SK-N-SH treated with all-trans-retinoic acid at 6 μM for 48 hours (cell line): Measurements from ENCODE around the gene HOXC4.
A peak's percentile ranks its signal among the peaks of the same experiment; 100 is the strongest.

ENCODE experiments used
- ATAC-seq: fragments of 200-7000 bp; cut with Tn5 transposase; 3 replicates; pipeline ENCODE4 v1.9.1; 2020; ENCODE audit warnings: mild to moderate bottlenecking, moderate library complexity
- ARNTL ChIP-seq: fragments of 450-650 bp; formaldehyde crosslinking; IDR thresholded peaks from 2 replicates; pipeline ENCODE4 v1.5.0; 2020; ENCODE audit warnings: low read depth, mild to moderate bottlenecking, moderate library complexity, borderline replicate concordance
- BACH2 ChIP-seq: fragments of 250-450 bp; sonication (Bioruptor Pico); IDR thresholded peaks from 2 replicates; pipeline ENCODE4 v1.9.0; 2021; ENCODE audit warnings: mild to moderate bottlenecking, borderline replicate concordance
- CSDC2 ChIP-seq: fragments of 250-450 bp; sonication (Bioruptor Pico); IDR thresholded peaks from 2 replicates; pipeline ENCODE4 v1.5.0; 2020; ENCODE audit warnings: mild to moderate bottlenecking, moderate library complexity
- ESRRG ChIP-seq: fragments of 250-450 bp; sonication (Bioruptor Pico); IDR thresholded peaks from 2 replicates; pipeline ENCODE4 v1.6.1; 2021; ENCODE audit warnings: mild to moderate bottlenecking
- ISL1 ChIP-seq: fragments of 250-450 bp; sonication (Bioruptor Pico); IDR thresholded peaks from 2 replicates; pipeline ENCODE4 v2.1.2; 2022; ENCODE audit warnings: mild to moderate bottlenecking, moderate library complexity
- OSR1 ChIP-seq: fragments of 250-450 bp; sonication (Bioruptor Pico); IDR thresholded peaks from 2 replicates; pipeline ENCODE4 v1.8.0; 2022; ENCODE audit warnings: moderate library complexity, mild to moderate bottlenecking, inconsistent platforms
- PATZ1 ChIP-seq: fragments of 250-450 bp; sonication (Bioruptor Pico); IDR thresholded peaks from 2 replicates; pipeline ENCODE4 v1.8.0; 2020; ENCODE audit warnings: mild to moderate bottlenecking, moderate library complexity, borderline replicate concordance
- PPARA ChIP-seq: fragments of 250-450 bp; sonication (Bioruptor Pico); IDR thresholded peaks from 2 replicates; pipeline ENCODE4 v1.5.0; 2020; ENCODE audit warnings: mild to moderate bottlenecking, borderline replicate concordance
- RARB ChIP-seq: fragments of 250-450 bp; sonication (Bioruptor Pico); IDR thresholded peaks from 2 replicates; pipeline ENCODE4 v1.8.0; 2021; ENCODE audit warnings: mild to moderate bottlenecking, moderate library complexity
- TCF4 ChIP-seq: fragments of 250-450 bp; sonication (Bioruptor Pico); IDR thresholded peaks from 2 replicates; pipeline ENCODE4 v1.8.0; 2021; ENCODE audit warnings: mild to moderate bottlenecking, moderate library complexity, borderline replicate concordance
- TOX ChIP-seq: fragments of 250-450 bp; sonication (Bioruptor Pico); IDR thresholded peaks from 2 replicates; pipeline ENCODE4 v1.8.0; 2021; ENCODE audit warnings: mild to moderate bottlenecking, moderate library complexity, borderline replicate concordance
- ZC3H10 ChIP-seq: fragments of 250-450 bp; sonication (Bioruptor Pico); IDR thresholded peaks from 2 replicates; pipeline ENCODE4 v1.5.1; 2021; ENCODE audit warnings: mild to moderate bottlenecking, moderate library complexity
- ZFP3 ChIP-seq: fragments of 250-450 bp; sonication (Bioruptor Pico); IDR thresholded peaks from 2 replicates; pipeline ENCODE4 v1.5.0; 2020; ENCODE audit warnings: mild to moderate bottlenecking, moderate library complexity
- ZFP30 ChIP-seq: fragments of 450-650 bp; formaldehyde crosslinking; IDR thresholded peaks from 2 replicates; pipeline ENCODE4 v1.5.0; 2022; ENCODE audit warnings: mild to moderate bottlenecking, moderate library complexity
- ZNF565 ChIP-seq: fragments of 450-650 bp; formaldehyde crosslinking; conservative IDR thresholded peaks from 2 replicates; pipeline ENCODE4 v1.5.0; 2020; ENCODE audit warnings: low read depth, mild to moderate bottlenecking, moderate library complexity
- ZNF70 ChIP-seq: fragments of 450-650 bp; formaldehyde crosslinking; IDR thresholded peaks from 2 replicates; pipeline ENCODE4 v1.5.0; 2020; ENCODE audit warnings: mild to moderate bottlenecking, moderate library complexity
- ZNF8 ChIP-seq: fragments of 450-650 bp; formaldehyde crosslinking; IDR thresholded peaks from 2 replicates; pipeline ENCODE4 v1.5.0; 2020; ENCODE audit warnings: mild to moderate bottlenecking, moderate library complexity
- TF ChIP-seq, protein P1 (sequence below): fragments of 250-450 bp; sonication (Bioruptor Pico); IDR thresholded peaks from 2 replicates; pipeline ENCODE4 v1.5.1; 2020; ENCODE audit warnings: low read depth, mild to moderate bottlenecking, moderate library complexity
- TF ChIP-seq, protein P2 (sequence below): fragments of 250-450 bp; sonication (Bioruptor Pico); IDR thresholded peaks from 2 replicates; pipeline ENCODE4 v1.5.0; 2020; ENCODE audit warnings: mild to moderate bottlenecking, moderate library complexity
- TF ChIP-seq, protein P3 (sequence below): fragments of 250-450 bp; sonication (Bioruptor Pico); IDR thresholded peaks from 2 replicates; pipeline ENCODE4 v1.5.1; 2021; ENCODE audit warnings: mild to moderate bottlenecking, moderate library complexity

The HOXC4 gene

DNA sequence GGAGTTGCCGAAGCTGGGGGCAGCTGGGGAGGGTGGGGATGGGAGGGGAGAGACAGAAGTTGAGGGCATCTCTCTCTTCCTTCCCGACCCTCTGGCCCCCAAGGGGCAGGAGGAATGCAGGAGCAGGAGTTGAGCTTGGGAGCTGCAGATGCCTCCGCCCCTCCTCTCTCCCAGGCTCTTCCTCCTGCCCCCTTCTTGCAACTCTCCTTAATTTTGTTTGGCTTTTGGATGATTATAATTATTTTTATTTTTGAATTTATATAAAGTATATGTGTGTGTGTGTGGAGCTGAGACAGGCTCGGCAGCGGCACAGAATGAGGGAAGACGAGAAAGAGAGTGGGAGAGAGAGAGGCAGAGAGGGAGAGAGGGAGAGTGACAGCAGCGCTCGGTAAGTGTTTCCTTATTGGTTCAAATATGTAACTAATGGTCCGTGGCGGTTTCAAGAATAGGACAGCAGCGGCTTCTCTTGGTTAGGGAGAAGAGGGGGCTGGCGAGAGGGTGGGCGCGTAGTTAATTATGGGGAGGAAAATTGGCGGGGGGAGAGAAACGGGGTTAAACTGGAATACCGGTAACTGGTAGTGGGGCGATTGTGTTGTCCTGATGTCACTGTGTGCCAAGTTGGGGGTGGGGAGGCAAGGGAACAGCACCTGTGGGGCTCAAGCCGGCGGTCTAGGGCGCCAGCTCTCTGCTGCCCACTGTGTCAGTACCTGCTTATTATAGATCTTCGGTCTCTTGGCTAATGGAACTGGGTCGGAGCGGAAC is 36.4 kb upstream of the HOXC4 start:
- peak; percentile 66 for ATAC-seq
- TF ChIP-seq OSR1 (CRISPR knock-in tag), result no peak
- no peak for TF ChIP-seq ZNF70
- TF ChIP-seq TCF4 (CRISPR knock-in tag), result no peak
- no peak for TF ChIP-seq ISL1 (CRISPR knock-in tag)
- TF ChIP-seq BACH2, result no peak
- no peak for TF ChIP-seq ZNF565

- no peak for TF ChIP-seq BACH2
- peak; percentile 58; the same call in 1 of the 2 replicates for TF ChIP-seq PATZ1
- TF ChIP-seq, protein P1, sequence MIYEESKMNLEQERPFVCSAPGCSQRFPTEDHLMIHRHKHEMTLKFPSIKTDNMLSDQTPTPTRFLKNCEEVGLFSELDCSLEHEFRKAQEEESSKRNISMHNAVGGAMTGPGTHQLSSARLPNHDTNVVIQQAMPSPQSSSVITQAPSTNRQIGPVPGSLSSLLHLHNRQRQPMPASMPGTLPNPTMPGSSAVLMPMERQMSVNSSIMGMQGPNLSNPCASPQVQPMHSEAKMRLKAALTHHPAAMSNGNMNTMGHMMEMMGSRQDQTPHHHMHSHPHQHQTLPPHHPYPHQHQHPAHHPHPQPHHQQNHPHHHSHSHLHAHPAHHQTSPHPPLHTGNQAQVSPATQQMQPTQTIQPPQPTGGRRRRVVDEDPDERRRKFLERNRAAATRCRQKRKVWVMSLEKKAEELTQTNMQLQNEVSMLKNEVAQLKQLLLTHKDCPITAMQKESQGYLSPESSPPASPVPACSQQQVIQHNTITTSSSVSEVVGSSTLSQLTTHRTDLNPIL (CRISPR knock-in tag), result no peak
- TF ChIP-seq ESRRG (CRISPR knock-in tag), result no peak
- TF ChIP-seq ZC3H10 (CRISPR knock-in tag), result no peak
- no peak for TF ChIP-seq PPARA (CRISPR knock-in tag)
- TF ChIP-seq RARB, result no peak
- TF ChIP-seq, protein P2, sequence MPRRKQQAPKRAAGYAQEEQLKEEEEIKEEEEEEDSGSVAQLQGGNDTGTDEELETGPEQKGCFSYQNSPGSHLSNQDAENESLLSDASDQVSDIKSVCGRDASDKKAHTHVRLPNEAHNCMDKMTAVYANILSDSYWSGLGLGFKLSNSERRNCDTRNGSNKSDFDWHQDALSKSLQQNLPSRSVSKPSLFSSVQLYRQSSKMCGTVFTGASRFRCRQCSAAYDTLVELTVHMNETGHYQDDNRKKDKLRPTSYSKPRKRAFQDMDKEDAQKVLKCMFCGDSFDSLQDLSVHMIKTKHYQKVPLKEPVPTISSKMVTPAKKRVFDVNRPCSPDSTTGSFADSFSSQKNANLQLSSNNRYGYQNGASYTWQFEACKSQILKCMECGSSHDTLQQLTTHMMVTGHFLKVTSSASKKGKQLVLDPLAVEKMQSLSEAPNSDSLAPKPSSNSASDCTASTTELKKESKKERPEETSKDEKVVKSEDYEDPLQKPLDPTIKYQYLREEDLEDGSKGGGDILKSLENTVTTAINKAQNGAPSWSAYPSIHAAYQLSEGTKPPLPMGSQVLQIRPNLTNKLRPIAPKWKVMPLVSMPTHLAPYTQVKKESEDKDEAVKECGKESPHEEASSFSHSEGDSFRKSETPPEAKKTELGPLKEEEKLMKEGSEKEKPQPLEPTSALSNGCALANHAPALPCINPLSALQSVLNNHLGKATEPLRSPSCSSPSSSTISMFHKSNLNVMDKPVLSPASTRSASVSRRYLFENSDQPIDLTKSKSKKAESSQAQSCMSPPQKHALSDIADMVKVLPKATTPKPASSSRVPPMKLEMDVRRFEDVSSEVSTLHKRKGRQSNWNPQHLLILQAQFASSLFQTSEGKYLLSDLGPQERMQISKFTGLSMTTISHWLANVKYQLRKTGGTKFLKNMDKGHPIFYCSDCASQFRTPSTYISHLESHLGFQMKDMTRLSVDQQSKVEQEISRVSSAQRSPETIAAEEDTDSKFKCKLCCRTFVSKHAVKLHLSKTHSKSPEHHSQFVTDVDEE (CRISPR knock-in tag), result no peak
- TF ChIP-seq, protein P3, sequence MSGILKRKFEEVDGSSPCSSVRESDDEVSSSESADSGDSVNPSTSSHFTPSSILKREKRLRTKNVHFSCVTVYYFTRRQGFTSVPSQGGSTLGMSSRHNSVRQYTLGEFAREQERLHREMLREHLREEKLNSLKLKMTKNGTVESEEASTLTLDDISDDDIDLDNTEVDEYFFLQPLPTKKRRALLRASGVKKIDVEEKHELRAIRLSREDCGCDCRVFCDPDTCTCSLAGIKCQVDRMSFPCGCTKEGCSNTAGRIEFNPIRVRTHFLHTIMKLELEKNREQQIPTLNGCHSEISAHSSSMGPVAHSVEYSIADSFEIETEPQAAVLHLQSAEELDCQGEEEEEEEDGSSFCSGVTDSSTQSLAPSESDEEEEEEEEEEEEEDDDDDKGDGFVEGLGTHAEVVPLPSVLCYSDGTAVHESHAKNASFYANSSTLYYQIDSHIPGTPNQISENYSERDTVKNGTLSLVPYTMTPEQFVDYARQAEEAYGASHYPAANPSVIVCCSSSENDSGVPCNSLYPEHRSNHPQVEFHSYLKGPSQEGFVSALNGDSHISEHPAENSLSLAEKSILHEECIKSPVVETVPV (CRISPR knock-in tag), result 0 out of 2 replicates have a peak, but pooled peaks have one; percentile 9
- TF ChIP-seq ZNF70, result no peak; the same call in 1 of the 2 replicates
- TF ChIP-seq ARNTL, result no peak
- no peak for TF ChIP-seq CSDC2
- TF ChIP-seq TCF4 (CRISPR knock-in tag), result no peak
- no peak for TF ChIP-seq ZFP30 (CRISPR knock-in tag)
- no peak for TF ChIP-seq ZFP3 (CRISPR knock-in tag)
- 0 out of 2 replicates have a peak, but pooled peaks have one; percentile 18 for TF ChIP-seq ZNF8
- peak; percentile 85 for ATAC-seq
These were observed 35.7 kb upstream of the HOXC4 start for GRCh38 chr12:54017878-54018467.

DNA sequence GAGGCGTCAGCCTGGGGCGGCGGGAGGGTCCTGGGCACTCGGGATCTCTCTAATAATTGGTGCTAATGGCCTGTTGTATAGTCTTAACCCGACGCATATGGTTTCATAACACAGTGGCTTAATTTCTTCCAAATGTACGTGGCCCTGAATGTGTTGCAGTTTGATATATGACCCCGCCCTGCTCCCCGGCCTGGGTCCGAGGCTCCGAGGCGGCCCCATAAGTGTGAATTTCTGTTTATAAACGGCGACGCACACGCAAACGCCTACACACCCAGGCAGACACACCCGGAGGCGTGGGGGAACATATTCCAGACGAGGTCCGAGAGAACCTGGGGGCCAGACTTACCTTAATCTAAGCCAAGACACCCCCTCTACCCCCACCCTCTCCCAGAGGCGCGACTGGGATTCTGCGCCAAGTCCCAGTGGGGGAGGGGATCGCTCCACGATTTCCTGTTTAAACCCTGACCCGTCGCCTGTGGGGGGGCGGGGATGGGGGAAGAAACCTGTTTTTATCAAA is 35.1 kb upstream of the HOXC4 start:
- no peak for ATAC-seq
- TF ChIP-seq ESRRG (CRISPR knock-in tag), result no peak
- no peak for TF ChIP-seq TOX (CRISPR knock-in tag)
- TF ChIP-seq, protein P3 (CRISPR knock-in tag), result 0 out of 2 replicates have a peak, but pooled peaks have one; percentile 3
- TF ChIP-seq ZFP30 (CRISPR knock-in tag), result no peak
